Fibroblast of upper back skin (primary cell): ENCODE results near the gene MIEN1.
"Not testable (repeated sequence)": the region's sequence is repeated elsewhere in the genome, so short reads cannot be mapped to it uniquely, and the experiment has no call there.

Experiments used
- DNase-seq: peaks from one replicate; pipeline ENCODE4 v3.0.0-alpha.2; 2013

Gene MIEN1

DNA sequence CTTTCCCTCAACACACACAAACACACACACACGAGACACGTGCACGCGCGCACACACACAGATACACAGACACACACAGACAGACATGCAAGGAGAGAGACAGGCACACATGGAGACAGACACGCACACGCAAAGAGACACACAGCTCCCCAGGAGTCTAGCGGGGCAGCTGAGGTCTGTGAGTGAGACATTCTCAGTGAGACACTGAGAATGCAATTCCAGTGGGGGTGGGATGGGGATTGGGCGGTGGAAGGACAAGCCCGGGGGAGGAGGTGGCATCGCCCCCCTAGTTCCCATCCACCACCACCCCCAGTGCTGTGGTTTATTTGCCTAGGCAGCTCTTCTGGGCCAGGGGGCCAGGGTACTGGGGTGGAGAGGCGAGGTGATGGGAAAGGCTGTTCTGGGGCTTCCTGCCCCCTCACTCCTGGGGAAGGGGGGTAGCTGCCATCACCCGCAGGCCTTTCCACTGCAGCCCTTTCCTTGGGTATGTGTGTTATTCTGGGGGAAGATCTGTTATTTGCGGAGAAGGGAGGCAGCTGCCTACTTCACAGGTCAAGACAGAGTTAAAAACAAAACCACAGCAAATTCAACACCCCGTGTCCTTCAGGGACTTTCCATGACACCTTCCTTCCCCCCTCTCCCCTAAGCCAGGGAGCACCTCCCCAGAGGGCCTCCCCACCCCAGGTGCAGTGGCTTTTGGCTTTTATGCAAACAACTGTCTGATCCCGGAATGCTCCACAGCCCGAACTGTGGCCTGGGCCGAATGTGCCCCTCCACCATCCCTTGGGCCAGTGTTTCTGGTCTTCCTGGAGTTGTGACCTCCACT is 25.4 kb upstream of the MIEN1 start:
- DNase-seq: peak; percentile 56

DNA sequence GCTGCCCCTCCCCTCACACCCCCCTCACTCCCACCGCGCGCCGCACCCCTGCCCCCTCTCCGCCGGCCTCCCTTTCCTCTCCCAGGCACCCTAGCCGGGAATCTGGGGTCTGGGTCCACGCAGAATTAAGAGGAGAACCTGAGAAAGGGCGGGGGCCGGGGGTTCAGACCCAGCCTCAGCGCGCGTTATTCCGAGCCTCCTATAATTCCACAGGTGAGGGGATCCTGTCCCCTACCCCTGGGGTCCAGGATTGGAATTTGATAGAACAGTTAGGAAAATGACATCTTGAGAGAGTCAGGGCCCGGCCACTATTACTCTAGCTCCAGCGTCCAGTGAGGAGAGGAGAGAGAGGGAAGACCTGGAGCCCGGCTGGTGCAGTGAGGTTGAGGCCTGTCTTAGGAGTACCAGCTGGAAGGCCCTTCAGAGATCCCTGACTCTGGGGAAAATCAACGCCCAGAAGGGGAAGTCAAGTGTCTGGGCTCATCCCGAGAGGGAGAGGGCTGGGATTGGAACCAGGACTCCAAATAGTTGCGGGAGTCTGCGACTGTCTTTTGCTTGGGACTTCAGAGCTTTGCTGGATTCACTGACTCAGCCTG is 24.7 kb upstream of the MIEN1 start:
- DNase-seq: no peak

DNA sequence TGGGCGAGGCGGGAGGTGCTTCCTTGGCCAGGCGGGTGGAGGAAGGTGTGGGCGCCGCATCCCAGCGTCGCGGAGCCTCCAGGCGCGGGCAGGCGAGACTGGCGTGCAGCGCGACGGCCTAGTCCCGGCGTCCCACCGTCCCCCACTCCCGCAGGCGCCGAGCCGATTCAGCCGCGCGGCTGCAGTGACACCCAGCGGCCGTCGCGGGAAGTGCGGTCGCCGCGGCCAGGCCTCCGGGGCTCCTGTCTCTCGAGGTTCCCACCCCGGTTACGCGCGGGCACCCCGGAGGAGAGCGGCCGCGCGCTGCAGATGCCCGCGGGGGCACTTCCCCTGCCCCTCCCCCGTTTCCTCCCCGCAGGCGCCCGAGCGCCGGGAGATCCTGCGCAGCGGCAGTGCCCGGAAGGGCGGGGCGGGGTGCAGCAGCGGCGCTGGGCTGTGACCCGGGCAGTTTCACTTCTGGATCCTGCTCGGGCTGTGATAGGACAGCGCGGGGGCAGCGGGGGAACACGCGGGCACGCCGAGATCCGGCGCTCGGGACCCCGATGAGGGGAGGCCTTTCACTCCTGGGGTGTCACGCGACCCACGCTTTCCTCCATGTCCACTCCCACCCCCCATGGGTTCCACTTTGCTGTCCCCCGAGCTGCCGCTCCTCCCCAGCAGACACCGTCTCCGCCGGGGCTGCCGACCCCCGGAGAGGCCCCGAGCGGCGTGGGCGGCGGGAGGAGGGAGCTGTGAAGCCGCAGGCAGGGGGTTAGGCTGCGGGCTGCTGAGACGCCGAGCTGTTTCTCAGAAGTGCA is 24.0 kb upstream of the MIEN1 start:
- peak; percentile 76 for DNase-seq

DNA sequence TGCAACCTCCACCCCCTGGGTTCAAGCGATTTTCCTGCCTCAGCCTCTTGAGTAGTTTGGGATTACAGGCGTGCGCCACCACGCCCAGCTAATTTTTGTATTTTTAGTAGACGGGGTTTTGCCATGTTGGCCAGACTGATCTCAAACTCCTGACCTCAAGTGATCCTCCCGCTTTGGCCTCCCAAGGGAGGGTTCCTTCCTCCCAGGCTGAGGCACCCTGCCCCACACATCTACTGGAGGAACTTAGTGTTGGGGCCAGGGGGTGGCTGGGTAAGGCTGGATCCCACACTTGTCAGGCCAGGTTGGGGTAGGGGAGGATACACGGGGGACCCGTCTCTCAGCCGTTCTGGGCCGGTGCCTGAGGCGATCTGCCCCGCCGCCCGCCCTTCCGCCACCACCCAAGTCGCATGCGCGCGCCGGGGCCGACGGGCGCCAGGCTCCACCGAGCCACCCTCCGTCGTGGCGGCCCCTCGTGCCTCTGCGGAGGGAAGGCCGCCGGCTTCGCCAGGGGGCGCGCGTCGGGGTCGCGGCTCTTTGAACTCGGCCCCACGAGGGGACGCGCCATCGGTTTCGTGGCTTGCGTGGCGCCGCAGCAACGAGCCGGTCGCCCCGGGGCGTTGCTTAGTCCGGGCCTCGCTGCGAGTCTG is 23.3 kb upstream of the MIEN1 start:
- no peak for DNase-seq

DNA sequence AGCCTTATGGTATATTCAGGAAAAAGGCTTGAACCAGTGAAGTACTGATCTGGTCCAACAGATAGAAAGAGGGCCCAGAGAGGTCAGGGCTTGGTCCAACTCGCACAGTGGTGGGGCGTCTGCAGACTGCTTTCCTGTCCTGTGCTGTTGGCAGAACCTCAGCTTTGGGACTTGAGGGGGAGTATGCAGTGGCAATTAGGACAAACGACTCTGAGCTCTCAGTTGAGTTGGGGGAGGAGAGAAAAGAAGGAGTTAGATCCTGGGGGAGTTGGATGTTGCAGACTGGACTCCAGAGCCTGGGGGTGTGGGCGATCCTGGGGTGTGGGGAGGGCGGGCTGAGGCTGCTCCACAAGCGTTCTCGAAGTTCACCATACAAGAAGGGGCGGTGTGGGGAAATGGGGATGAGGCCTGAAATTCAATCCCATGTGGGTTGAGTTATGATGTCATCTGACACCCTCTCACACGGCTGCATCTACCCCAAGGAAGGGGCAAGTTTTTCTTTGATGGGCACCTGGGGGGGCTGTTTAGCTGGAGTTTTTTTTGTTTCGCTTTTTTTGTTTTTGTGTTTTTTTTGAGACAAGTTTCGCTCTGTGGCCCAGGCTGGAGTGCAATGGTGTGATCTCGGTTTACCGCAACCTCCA is 22.0 kb upstream of the MIEN1 start:
- DNase-seq: no peak

DNA sequence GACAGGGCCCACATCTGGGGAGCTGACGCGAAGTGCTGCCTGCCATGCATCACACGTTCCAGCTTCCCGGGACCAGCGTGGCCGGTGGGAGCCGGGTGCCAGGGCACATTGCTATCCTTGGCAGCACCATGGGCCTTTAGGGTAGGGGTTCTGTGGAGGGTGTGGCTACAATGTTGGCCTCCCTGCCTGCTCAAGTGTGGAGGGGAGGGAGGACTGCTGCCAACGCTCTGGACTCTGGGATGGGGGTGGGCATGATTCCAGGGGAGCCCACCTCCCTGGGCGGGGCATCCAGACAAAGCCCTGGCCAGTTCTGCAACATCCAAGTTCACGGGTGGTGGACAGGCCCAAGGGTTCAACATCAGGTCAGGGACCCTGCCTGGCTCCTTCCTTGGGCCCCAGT is 21.3 kb upstream of the MIEN1 start:
- DNase-seq: no peak

DNA sequence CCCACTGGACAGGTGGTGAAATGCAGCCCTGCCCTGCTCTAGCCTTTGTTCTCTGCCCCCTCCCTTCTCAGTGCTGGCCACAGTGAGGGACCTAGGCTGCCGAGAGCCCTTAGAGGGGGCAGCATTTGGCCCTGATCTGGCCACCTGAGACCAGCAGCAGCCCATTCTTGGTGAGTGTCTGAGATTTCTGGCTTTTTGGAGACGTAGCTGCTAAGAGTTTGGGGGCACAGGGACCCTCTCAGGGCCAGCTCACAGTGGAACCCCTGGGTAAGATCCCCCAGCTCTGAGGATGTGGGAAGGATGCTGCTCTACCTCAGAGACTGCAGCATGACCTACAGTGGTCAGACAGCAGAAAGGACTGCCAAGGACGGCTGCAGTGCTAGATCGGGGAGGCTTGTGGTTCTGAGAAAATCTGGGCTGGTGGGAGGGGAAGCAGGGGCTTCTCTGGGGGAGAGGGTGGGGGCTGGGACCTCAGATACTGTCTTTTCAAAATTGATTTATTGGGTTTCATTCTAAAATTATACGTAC is 20.7 kb upstream of the MIEN1 start:
- no peak for DNase-seq

DNA sequence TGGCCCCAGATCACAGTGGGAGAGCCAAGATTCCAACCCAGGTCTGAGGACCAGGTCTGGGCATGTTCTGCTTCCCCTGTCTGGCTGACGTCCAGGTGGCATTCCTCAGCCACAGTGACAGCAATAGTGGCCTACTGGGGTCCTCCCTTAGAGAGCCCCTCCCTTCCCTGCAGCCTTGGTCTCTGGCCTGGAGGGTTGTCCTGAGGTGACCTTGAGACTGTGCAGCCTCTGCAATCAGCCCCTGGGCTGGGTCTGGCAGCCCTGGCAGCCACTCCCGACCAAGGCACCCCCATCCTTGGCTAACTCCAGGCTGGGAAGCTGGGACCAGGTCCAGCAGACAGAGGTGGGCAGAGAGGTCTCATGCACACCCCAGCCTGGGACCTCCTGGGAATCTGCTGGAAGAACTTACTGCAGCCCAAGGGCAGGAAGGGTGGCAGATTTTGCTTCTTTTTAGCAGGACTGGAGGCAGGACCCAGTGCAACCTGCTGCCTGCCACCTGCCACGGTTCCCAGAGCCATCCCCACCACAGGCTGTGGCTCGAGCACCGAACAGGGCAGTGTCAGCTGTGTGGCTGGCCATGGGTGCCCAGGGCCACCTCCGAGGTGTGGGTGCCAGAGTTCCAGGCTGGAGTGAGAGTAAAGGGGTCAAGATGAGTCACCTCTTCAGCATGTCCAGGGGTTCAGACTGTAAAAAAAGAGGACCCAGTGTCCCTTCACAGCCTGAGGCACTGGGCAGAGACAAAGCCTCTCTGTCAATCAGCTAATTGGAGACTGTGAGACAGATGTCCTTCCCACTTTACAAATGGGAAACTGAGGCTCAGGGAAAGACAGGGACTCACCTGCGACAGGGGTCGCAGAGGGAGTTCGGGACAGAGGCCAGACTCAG is 20.0 kb upstream of the MIEN1 start:
- DNase-seq: no peak

DNA sequence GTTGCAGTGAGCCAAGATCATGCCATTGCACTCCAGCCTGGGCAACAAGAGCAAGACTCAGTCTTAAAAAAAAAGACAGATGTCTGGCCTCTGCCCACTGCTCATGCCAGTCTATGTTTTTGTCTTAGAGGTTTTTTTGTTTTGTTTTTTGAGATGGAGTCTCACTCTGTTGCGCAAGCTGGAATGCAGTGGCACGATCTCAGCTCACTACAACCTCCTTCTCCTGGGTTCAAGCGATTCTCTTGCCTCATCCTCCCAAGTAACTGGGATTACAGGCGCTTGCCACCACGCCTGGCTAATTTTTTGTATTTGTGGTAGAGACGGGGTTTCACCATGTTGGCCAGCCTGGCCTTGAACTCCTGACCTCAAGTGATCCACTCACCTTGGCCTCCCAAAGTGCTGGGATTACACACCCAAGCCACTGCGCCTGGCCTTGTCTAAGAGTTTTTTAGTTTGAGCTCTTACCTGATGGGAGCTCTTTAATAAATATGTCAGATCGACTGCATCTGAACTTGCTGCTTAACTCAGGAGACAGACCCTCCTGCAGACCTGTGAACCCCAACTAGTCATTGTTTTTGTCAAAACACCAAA is 18.2 kb upstream of the MIEN1 start:
- not testable (repeated sequence) for DNase-seq

DNA sequence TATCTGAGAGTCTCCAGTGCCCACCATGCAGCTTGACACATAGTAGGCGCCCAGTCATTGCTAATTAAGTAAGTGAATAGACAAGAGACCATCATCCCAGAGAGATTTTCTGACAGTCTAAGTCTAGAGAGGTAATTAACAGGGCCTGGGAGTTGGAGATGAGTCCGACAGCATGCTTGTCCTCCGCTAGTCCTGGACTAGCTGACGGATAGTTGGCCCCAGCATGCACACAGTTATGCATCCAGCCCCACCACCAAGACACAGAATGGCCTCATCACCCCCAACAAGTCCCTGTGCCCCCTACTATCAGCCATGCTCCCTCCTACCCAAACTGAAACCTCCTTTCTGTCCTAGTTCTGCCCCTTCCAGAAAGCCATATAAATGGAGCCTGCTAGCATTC is 17.4 kb upstream of the MIEN1 start:
- DNase-seq: no peak

DNA sequence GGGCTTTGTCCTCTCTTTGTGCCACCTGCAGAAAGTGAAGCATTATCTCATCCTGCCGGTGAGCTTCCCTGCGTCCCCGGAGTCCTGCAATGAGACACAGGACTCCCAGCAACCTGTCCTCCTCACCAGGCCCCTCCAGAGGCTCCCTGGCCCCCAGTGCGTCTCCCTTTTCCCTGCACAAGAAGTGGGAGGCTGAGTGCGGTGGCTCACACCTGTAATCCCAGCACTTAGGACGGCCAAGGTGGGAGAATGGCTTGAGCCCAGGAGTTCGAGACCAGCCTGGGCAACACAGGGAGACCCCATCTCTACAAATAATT is 15.8 kb upstream of the MIEN1 start:
- no peak for DNase-seq

DNA sequence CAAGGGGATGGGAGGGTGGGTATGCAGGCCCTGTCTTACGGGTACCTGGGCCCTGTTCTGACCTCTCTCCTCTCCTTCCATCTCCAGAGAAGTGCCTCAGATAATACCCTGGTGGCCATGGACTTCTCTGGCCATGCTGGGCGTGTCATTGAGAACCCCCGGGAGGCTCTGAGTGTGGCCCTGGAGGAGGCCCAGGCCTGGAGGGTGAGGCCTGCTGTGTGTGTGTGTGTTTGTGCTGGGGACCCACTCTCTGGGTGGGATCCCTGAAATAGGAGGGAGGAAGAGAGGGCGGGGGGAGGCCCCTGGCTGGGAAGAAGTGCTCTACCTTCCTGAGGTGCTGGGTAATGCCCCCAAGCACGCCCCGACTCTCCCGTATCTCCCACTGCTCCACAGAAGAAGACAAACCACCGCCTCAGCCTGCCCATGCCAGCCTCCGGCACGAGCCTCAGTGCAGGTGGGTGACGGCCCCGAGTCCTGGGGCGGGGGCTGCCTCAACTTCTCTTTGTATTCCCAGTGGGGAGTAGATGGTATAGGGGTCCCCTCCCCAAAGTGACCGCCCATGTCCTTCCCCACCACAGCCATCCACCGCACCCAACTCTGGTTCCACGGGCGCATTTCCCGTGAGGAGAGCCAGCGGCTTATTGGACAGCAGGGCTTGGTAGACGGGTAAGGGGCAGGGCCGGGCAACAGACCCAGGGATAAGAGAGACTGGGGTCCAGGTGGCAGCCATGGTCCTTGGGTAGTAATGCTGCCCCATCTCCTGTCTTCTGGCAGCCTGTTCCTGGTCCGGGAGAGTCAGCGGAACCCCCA is 15.2 kb upstream of the MIEN1 start:
- no peak for DNase-seq

DNA sequence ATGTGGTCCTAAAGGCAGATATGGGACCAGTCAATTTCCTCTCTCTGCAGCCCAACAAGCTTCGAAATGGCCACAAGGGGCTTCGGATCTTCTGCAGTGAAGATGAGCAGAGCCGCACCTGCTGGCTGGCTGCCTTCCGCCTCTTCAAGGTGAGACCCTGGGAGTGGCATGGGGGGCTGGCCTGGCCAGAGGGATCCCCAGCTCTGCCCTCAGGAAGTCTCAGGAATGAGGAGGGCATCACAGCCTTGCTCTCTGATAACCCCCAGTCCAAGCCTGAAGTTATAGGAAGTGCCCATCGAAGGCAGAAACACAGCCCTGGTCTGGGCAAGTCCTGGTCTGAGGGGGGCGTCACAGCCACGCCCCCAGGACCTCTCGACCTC is 14.5 kb upstream of the MIEN1 start:
- no peak for DNase-seq

DNA sequence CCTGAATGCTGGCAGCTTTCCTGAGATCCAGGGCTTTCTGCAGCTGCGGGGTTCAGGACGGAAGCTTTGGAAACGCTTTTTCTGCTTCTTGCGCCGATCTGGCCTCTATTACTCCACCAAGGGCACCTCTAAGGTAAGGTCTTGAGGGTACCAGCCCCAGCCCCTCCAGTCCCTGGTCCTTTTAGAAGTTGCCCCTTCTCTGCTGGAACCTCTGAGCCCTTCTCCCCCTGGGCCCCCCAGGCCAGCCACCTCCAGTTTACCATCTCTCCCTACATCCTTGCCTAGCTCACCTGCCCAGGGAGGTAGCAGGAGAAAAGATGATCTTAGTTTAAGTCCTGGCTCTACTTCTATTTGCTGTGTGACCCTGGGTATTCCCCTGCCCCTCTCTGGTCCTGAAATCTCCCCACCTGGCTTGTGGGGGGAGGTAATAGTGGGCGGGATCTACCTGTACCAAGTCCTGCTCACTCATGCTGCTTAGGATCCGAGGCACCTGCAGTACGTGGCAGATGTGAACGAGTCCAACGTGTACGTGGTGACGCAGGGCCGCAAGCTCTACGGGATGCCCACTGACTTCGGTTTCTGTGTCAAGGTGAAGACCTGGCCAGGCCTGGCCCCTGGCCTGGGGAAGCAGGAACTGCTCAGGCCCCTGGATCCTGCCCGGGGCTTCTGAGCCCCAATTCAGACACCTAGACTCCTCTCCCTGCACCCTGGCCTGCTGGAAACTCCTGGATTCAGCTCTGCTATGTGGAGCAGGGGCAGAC is 13.9 kb upstream of the MIEN1 start:
- no peak for DNase-seq

DNA sequence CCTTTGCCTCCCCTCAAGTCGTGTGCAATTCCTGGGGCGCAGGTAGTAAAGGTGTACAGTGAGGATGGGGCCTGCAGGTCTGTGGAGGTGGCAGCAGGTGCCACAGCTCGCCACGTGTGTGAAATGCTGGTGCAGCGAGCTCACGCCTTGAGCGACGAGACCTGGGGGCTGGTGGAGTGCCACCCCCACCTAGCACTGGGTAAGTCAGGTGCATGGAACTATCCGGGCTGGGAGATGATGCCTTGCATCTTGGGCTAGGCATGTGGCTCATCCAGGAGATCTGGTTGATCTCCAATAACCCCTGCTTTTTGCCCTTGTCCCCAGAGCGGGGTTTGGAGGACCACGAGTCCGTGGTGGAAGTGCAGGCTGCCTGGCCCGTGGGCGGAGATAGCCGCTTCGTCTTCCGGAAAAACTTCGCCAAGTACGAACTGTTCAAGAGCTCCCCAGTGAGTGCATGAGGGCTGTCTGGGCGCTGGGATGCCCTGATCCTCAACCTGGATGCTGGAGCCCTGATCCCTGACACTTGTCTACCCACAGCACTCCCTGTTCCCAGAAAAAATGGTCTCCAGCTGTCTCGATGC is 12.6 kb upstream of the MIEN1 start:
- no peak for DNase-seq

DNA sequence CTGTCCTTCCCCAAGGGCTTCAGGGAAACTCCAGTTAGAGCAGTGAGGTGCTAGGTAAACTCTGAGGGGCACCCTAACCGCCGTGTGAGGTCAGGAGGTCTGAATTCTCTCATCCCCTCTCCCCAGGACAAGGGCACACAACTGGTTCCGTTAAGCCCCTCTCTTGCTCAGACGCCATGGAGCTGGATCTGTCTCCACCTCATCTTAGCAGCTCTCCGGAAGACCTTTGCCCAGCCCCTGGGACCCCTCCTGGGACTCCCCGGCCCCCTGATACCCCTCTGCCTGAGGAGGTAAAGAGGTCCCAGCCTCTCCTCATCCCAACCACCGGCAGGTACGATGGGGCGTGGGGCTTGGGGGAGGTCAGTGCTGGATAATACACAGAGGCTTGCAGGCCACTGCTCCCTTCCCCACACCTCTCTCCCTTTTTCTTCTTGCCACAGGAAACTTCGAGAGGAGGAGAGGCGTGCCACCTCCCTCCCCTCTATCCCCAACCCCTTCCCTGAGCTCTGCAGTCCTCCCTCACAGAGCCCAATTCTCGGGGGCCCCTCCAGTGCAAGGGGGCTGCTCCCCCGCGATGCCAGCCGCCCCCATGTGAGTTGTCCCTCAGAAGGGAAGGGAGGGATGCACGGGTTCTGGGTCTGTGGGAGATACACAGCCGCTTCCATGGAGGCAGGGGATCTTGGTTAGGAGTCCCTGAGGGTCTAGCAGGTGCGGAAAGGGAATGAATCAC is 12.0 kb upstream of the MIEN1 start:
- DNase-seq: no peak

DNA sequence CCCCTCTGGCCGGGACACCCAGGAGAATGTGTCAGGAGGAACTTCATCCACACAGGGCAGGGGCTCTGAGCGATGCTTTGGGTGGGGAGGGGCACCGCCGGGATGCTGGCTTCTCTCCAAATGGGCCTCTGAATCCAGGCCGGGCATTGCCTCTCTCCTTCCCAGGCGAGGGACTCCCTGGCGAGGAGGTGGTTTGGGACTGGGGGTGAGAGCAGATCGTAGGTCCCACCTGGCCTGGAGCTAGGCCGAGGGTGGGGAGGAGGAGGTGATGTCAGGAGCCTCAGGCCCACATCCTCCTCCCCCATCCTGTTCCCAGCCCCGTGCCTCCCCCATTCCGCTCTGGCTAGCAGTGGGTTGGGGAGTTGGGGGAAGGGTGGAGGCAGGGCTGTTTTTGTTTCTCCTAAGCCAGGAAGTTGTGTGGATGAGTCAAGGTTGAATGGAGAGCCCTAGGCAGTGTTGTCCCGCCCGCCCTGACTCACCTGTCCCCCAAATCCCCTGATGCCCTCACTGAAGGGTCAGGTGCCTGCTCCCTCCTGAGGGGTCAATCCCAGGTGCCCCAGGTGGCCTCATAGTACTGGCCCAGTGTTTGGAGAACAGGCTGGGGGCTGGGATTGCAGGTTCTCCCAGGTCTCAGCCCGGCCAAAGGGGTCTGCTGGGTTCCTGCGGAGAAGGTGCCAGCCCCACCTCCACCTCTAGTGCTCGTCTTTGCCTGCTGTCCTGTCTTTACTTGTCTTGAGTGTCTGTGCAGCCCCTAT is 10.2 kb upstream of the MIEN1 start:
- DNase-seq: peak; percentile 57

DNA sequence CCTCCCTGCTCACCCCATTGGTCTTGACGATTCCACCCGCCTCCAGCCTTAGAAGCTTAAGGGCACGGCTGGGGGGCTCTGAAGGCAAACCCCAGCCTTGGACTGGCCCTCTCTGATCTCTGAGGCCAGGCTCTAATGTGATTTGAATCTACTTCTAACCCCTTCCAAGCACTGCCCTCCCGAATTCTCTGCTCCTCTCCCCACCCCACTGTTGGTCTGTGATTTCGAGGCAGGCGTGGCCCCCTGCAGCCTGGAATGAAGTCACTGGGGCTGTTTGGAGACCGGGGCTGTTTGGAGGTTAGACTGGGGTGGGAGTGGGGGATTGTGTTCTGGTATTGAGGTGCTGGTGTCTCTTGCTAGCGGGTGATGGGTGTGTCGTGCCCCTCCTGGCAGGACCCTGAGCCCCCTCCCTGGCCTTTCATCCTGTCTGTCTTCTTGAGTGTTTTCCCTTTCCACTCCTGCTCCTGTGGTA is 9.6 kb upstream of the MIEN1 start:
- DNase-seq: peak; percentile 35
